HEK293T (cell line): Measurements from ENCODE around the gene ADGRL3.

Experiments used
- CTCF ChIA-PET: fragments of 350-600 bp; formaldehyde crosslinking; extraction: SDS; loops from one replicate; lab custom pipeline; 2021; ENCODE audit warnings: antibody characterized with exemption, inconsistent platforms; lab: Yijun Ruan, JAX
- POLR2A ChIA-PET: fragments of 350-600 bp; formaldehyde crosslinking; extraction: SDS; loops from one replicate; lab custom pipeline; 2020; ENCODE audit warnings: antibody characterized with exemption, inconsistent platforms; lab: Yijun Ruan, JAX
- DNase-seq: peaks from one replicate; pipeline ENCODE4 v3.0.0; 2012; ENCODE audit warnings: mixed read lengths; ENCODE audit errors: extremely low spot score
- ARNT ChIP-seq: fragments of 450-650 bp; IDR thresholded peaks from 2 replicates; pipeline ENCODE4 v1.6.1; 2017; ENCODE audit warnings: mild to moderate bottlenecking
- BHLHE40 ChIP-seq: fragments of 450-650 bp; IDR thresholded peaks from 2 replicates; pipeline ENCODE4 v1.6.1; 2016; ENCODE audit warnings: mild to moderate bottlenecking, moderate library complexity, borderline replicate concordance
- CTBP1 ChIP-seq: fragments of 450-650 bp; IDR thresholded peaks from 2 replicates; pipeline ENCODE4 v1.6.1; 2016; ENCODE audit warnings: borderline replicate concordance
- ELF4 ChIP-seq: fragments of 450-650 bp; IDR thresholded peaks from 2 replicates; pipeline ENCODE4 v1.6.1; 2017; ENCODE audit warnings: antibody characterized with exemption
- FOXA1 ChIP-seq: fragments of 450-650 bp; IDR thresholded peaks from 2 replicates; pipeline ENCODE4 v1.6.1; 2016; ENCODE audit warnings: mild to moderate bottlenecking
- FOXK2 ChIP-seq: fragments of 450-650 bp; IDR thresholded peaks from 2 replicates; pipeline ENCODE4 v1.6.1; 2016; ENCODE audit warnings: mild to moderate bottlenecking
- FOXM1 ChIP-seq: fragments of 450-650 bp; IDR thresholded peaks from 2 replicates; pipeline ENCODE4 v1.6.1; 2017; ENCODE audit warnings: mild to moderate bottlenecking, borderline replicate concordance
- HDGF ChIP-seq: fragments of 450-650 bp; IDR thresholded peaks from 2 replicates; pipeline ENCODE4 v1.6.1; 2017; ENCODE audit warnings: antibody characterized with exemption, borderline replicate concordance
- L3MBTL2 ChIP-seq: fragments of 450-650 bp; conservative IDR thresholded peaks from 2 replicates; pipeline ENCODE4 v1.6.1; 2016; ENCODE audit warnings: mild to moderate bottlenecking
- LEF1 ChIP-seq: fragments of 450-650 bp; IDR thresholded peaks from 2 replicates; pipeline ENCODE4 v1.6.1; 2017; ENCODE audit warnings: mild to moderate bottlenecking, borderline replicate concordance
- NFRKB ChIP-seq: fragments of 450-650 bp; IDR thresholded peaks from 2 replicates; pipeline ENCODE4 v1.6.1; 2016; ENCODE audit warnings: mild to moderate bottlenecking, moderate library complexity
- SP1 ChIP-seq: fragments of 450-650 bp; IDR thresholded peaks from 2 replicates; pipeline ENCODE4 v1.6.1; 2017
- SUZ12 ChIP-seq: fragments of 450-650 bp; IDR thresholded peaks from 2 replicates; pipeline ENCODE4 v1.6.1; 2016; ENCODE audit warnings: mild to moderate bottlenecking
- TARDBP ChIP-seq: fragments of 450-650 bp; IDR thresholded peaks from 2 replicates; pipeline ENCODE4 v1.6.1; 2016
- ZNF384 ChIP-seq: fragments of 450-650 bp; IDR thresholded peaks from 2 replicates; pipeline ENCODE4 v1.6.1; 2016
- TF ChIP-seq, protein P1 (sequence below): fragments of 450-650 bp; IDR thresholded peaks from 2 replicates; pipeline ENCODE4 v1.6.1; 2016

Gene ADGRL3

DNA sequence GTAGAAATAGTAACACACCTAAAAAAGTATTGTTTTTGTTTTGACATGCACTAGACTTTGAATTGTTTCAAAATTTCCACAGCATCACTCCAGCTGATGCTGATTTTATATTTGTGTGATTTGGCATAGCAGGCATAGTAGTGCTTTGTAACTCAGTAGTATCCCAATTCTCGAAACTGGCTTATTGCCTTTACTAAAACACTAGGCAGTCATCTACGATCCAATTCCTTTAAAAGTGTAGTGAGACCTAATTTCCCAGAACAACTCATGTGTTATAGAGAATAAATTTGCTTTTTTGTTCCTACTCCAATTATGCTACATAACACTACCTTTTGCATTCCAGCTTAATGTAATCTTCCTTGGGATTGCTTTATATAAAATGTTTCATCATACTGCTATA, 797.7 kb downstream of the ADGRL3 start:
- no peak for DNase-seq
- TF ChIP-seq LEF1 (no peak), SUZ12 (no peak), CTBP1 (no peak), FOXA1 (no peak)
- ChIA-PET POLR2A (no interaction called here), CTCF (no interaction called here)

DNA sequence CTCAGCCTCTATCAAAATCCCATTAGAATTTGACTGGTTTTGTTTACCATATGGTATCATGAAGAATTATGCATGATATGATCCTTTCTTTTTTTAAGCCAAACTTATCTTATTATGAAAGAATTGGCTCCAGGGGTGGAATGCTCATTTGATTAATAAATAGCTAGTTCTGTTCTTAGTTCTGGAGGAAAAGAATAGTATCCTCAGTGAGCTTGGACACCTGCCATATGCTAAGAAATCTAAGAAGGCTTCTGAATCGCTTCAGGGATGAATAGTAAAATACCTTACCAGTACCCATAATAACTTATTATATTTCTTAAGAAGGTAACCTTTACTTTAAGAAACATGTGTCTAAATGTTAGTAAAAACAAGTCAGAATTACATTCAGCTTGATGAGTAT, 803.6 kb downstream of the ADGRL3 start:
- TF ChIP-seq, protein P1, sequence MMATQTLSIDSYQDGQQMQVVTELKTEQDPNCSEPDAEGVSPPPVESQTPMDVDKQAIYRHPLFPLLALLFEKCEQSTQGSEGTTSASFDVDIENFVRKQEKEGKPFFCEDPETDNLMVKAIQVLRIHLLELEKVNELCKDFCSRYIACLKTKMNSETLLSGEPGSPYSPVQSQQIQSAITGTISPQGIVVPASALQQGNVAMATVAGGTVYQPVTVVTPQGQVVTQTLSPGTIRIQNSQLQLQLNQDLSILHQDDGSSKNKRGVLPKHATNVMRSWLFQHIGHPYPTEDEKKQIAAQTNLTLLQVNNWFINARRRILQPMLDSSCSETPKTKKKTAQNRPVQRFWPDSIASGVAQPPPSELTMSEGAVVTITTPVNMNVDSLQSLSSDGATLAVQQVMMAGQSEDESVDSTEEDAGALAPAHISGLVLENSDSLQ, result no peak
- TF ChIP-seq SP1 (no peak), ZNF384 (no peak), NFRKB (no peak), FOXK2 (no peak), FOXA1 (no peak), FOXM1 (no peak), ELF4 (no peak), LEF1 (no peak), HDGF (no peak), SUZ12 (no peak)
- ChIA-PET POLR2A (no interaction called here), CTCF (no interaction called here)
- DNase-seq, result no peak

DNA sequence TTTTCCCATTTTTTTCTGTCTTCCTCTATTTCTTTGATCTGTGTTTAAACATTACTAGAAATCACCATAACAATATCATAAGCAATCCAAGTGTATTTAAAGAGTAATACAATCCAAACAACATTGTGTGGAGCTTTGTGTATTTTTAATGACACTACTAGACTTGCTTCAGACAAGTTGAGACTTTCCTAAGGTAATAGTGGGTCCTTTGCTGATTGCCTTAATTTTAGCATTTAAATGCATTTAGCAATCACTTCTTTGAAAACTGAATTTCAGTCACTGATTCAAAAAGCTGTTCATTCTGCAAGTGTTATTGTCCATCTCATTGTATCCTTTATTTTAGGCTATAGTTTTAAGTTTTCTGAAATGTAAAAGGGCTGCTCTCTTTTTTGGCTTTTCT, 804.8 kb downstream of the ADGRL3 start:
- DNase-seq, result no peak
- ChIA-PET POLR2A (no interaction called here), CTCF (no interaction called here)
- TF ChIP-seq HDGF, result no peak
- no peak for TF ChIP-seq ZNF384
- no peak for TF ChIP-seq SUZ12
- TF ChIP-seq, protein P1, result no peak
- no peak for TF ChIP-seq ARNT
- TF ChIP-seq FOXA1, result no peak
- TF ChIP-seq FOXK2, result no peak
- no peak for TF ChIP-seq L3MBTL2
- TF ChIP-seq NFRKB, result no peak
- TF ChIP-seq LEF1, result no peak
- no peak for TF ChIP-seq TARDBP
- no peak for TF ChIP-seq CTBP1
- TF ChIP-seq ELF4, result no peak
- TF ChIP-seq SP1, result no peak
- TF ChIP-seq FOXM1, result no peak
- TF ChIP-seq BHLHE40, result no peak

DNA sequence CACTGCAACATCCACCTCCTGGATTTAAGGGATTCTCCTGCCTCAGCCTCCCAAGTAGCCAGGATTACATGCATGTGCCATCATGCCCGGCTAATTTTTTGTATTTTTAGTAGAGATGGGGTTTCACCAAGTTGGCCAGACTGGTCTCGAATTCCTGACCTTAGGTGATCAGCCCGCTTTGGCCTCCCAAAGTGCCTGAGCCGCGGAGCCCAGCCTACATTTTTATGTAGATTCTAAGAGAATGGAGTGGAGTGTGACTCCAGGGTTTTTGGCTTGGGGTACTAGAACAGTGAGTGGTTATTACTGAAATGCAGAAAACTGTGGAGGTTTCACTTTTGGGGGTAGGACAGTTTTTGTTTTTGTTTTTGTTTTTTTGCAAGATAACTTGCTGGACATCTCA, 806.0 kb downstream of the ADGRL3 start:
- no peak for DNase-seq
- POLR2A ChIA-PET, result no interaction called here
- CTCF ChIA-PET, result no interaction called here
- TF ChIP-seq L3MBTL2, result no peak
- TF ChIP-seq CTBP1, result no peak
- no peak for TF ChIP-seq ZNF384
- TF ChIP-seq SUZ12, result no peak
- TF ChIP-seq, protein P1, result no peak
- TF ChIP-seq SP1, result no peak

DNA sequence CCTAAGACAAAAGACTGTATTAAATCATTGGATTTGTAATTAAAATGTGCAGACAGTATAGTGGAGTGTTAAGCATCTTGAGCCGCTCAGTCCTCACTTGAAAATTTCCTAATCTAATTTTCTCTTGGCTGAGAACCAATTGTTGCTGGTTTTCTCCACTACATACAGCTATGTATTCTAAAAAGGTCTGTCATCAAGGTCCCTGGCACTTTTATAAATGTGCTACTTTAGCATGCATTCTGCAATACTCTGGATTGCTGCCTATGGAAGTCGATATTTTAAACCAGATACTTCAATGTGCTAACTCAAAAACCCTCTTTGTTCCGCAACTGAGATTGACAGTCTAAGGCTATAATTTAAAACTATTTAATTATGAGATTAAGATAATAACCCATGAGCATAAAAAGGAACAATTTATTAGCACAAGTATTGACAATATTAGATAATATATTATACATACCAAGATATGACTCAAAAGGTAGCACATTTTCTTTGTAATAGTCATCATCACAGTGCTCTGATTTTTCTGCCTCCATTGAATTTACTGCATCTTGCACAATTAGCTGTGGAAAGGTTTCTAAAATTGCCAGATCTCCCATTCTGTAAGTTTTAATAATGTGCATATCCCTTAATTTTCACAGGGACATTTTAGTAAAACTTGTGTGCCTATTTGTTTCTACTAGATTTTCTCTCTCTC, 815.1 kb downstream of the ADGRL3 start:
- ChIA-PET CTCF (no interaction called here), POLR2A (no interaction called here)
- DNase-seq, result no peak
- TF ChIP-seq TARDBP, result no peak
- TF ChIP-seq L3MBTL2, result no peak
- no peak for TF ChIP-seq ELF4
- no peak for TF ChIP-seq HDGF
- no peak for TF ChIP-seq FOXK2
- no peak for TF ChIP-seq FOXA1
- TF ChIP-seq CTBP1, result no peak
- TF ChIP-seq SUZ12, result no peak
- no peak for TF ChIP-seq LEF1

DNA sequence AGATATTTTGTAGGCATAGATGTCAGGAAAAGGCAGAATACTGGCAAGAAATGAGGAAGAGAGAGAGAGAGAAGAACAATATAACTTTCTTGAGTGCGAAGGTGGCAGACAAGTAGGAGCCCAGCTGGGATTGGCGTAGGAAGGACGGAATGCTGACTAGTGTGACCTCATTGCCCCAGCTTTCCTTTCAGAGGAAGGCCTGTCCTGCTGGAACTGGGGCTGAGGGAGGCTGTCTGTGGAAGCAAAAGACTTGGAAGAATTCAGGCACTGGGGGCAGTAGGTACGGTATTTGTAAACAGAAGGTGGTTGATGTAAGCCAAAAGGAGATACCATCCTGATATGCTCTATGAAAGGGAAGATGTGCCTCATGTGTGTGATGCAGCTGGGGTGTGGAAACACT, 818.4 kb downstream of the ADGRL3 start:
- TF ChIP-seq L3MBTL2, result no peak
- TF ChIP-seq ARNT, result no peak
- no peak for TF ChIP-seq LEF1
- TF ChIP-seq CTBP1, result no peak
- no peak for TF ChIP-seq BHLHE40
- TF ChIP-seq, protein P1, result no peak
- TF ChIP-seq TARDBP, result no peak
- TF ChIP-seq NFRKB, result no peak
- no peak for TF ChIP-seq FOXM1
- no peak for TF ChIP-seq FOXK2
- TF ChIP-seq SP1, result no peak
- no peak for TF ChIP-seq ELF4
- TF ChIP-seq FOXA1, result no peak
- no peak for TF ChIP-seq ZNF384
- TF ChIP-seq SUZ12, result no peak
- DNase-seq, result no peak
- CTCF ChIA-PET, result no interaction called here
- POLR2A ChIA-PET, result no interaction called here

DNA sequence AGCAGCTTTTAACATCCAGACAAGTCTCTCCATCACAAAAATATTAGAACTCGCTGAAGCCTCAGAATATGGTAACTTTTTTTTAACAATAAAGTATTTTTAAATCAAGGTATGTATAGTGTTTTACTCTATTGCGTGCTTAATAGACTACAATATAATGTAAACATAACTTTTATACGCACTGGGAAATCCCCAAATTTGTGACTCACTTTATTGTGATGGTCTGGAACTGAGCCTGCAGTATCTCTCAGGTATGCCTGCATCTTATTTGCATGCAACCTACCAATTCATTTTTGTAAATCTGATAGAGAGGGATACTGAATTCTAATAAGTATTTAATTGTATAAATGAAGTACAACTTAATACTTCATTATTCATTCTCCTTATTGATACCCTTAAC, 823.5 kb downstream of the ADGRL3 start:
- ChIA-PET POLR2A (no interaction called here), CTCF (no interaction called here)
- DNase-seq, result no peak
- no peak for TF ChIP-seq SUZ12
- TF ChIP-seq BHLHE40, result no peak
